A673 (cell line): ENCODE measurements around the gene S100B. TPM values are rescaled to one million over a fixed set of nuclear protein-coding genes. Genes with fewer than 3 reads are reported as not detected.
"Not testable (repeated sequence)": the region's sequence is repeated elsewhere in the genome, so short reads cannot be mapped to it uniquely, and the experiment has no call there.

ENCODE experiments used
- BruUV-seq: library from RNA; stranded (reverse); fragments of 400-500 nt; replicated peaks from 2 replicates; lab custom pipeline; 2021; lab: Mats Ljungman, UMichigan
- CTCF ChIA-PET: fragments of 300-600 bp; sonication (Branson Sonifier 250); formaldehyde crosslinking; loops from one replicate; lab custom pipeline; 2022; ENCODE audit warnings: antibody characterized with exemption; lab: Charles Lee
- POLR2A ChIA-PET: fragments of 300-600 bp; sonication (Branson Sonifier 250); formaldehyde crosslinking; loops from one replicate; lab custom pipeline; 2022; ENCODE audit warnings: antibody characterized with exemption; ENCODE audit not compliant: low non-redundant PET; lab: Charles Lee
- DNase-seq: peaks from one replicate; pipeline ENCODE4 v3.0.0-alpha.2; 2015; ENCODE audit warnings: low spot score
- H3K27ac ChIP-seq: fragments of 200-600 bp; sonication (generic); 2 replicates; pipeline ENCODE4 v1.5.1; 2016; ENCODE audit warnings: mixed run types, low read depth, mild to moderate bottlenecking, mixed read lengths, antibody characterized with exemption, low read length; ENCODE audit not compliant: poor library complexity, severe bottlenecking
- H3K27me3 ChIP-seq: fragments of 200-600 bp; sonication (generic); replicated peaks from 2 replicates; pipeline ENCODE4 v1.6.1; 2017; ENCODE audit warnings: mixed run types, low read depth, mild to moderate bottlenecking, mixed read lengths, antibody characterized with exemption, low read length; ENCODE audit not compliant: insufficient read depth, poor library complexity
- H3K36me3 ChIP-seq: fragments of 200-600 bp; sonication (generic); 2 replicates; pipeline ENCODE4 v1.6.1; 2016; ENCODE audit warnings: mixed run types, mild to moderate bottlenecking, mixed read lengths, antibody characterized with exemption, low read length; ENCODE audit not compliant: insufficient read depth, poor library complexity, severe bottlenecking
- H3K4me1 ChIP-seq: fragments of 200-600 bp; sonication (generic); 2 replicates; pipeline ENCODE4 v1.6.1; 2017; ENCODE audit warnings: mixed run types, mild to moderate bottlenecking, mixed read lengths, antibody characterized with exemption, low read length; ENCODE audit not compliant: insufficient read depth, poor library complexity, severe bottlenecking
- H3K4me3 ChIP-seq: fragments of 200-600 bp; sonication (generic); 2 replicates; pipeline ENCODE4 v1.5.1; 2016; ENCODE audit warnings: low read depth, mixed run types, mild to moderate bottlenecking, mixed read lengths, low read length; ENCODE audit not compliant: poor library complexity, severe bottlenecking
- H3K9me3 ChIP-seq: fragments of 200-600 bp; sonication (generic); 2 replicates; pipeline ENCODE4 v1.6.1; 2016; ENCODE audit warnings: mixed run types, low read depth, mild to moderate bottlenecking, mixed read lengths, antibody characterized with exemption, low read length; ENCODE audit not compliant: poor library complexity, severe bottlenecking
- EZH2 ChIP-seq: fragments of 200-600 bp; sonication (generic); IDR thresholded peaks from 2 replicates; pipeline ENCODE4 v1.6.1; 2017; ENCODE audit warnings: borderline replicate concordance, low read depth, mild to moderate bottlenecking, mixed read lengths, antibody characterized with exemption, low read length; ENCODE audit not compliant: poor library complexity, severe bottlenecking
- intact Hi-C: fragments of 100-400 bp; cut with micrococcal nuclease; formaldehyde crosslinking; loops from one replicate; pipeline ENCODE4 v1.10.0; 2022; ENCODE audit not compliant: unreplicated experiment
- total RNA-seq: library from RNA; stranded (reverse); gene quantifications from 2 replicates; pipeline ENCODE4 v1.2.3, GENCODE V29; 2021
- TF ChIP-seq, protein P1 (sequence below): fragments of 300-800, 200-600 bp; sonication (generic); conservative IDR thresholded peaks from 2 replicates; pipeline ENCODE4 v1.5.1; 2017; ENCODE audit warnings: low read depth, mild to moderate bottlenecking, antibody characterized with exemption, low read length, moderate library complexity, mixed read lengths

S100B gene
- total RNA-seq, 1 experiment from 2014 or later = not detected

DNA sequence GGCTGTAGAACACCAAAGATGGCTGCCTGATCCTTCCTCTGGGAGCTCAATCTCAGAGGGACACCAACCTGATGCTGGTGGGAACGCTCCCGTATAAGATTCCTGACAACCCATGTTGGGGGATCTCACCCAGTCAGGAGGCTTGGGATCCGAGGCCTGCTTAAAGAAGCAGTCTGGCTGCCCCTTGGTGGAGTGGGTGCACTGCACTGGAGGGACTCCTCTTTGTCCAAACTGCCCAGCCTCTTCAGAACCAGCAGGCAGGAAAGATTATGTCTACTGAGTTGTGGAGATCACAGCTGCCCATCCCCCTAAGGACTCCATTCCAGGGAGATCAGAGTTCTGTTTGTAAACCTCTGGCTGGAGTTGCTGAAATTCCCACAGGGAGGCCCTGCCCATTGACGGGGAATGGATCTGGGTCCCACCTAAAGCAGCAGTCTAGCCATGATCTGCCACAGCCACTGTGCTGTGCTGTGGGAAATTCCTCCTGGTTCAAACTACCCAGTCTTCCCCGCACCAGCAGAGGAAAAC, 23.0 kb downstream of the S100B start:
- BruUV-seq = no TSS peak
- intact Hi-C loops = no loop called here
- peaks cover 38% of the 10 kb centered on the region for H3K9me3 ChIP-seq
- H3K4me3 ChIP-seq = no peak overlapping the region
- ChIA-PET POLR2A (no interaction called here), CTCF (no interaction called here)
- H3K27me3 ChIP-seq = no peaks in the 10 kb centered on the region
- H3K36me3 ChIP-seq = no peaks in the 10 kb centered on the region
- no peak for DNase-seq
- no peak for TF ChIP-seq EZH2
- TF ChIP-seq, protein P1, sequence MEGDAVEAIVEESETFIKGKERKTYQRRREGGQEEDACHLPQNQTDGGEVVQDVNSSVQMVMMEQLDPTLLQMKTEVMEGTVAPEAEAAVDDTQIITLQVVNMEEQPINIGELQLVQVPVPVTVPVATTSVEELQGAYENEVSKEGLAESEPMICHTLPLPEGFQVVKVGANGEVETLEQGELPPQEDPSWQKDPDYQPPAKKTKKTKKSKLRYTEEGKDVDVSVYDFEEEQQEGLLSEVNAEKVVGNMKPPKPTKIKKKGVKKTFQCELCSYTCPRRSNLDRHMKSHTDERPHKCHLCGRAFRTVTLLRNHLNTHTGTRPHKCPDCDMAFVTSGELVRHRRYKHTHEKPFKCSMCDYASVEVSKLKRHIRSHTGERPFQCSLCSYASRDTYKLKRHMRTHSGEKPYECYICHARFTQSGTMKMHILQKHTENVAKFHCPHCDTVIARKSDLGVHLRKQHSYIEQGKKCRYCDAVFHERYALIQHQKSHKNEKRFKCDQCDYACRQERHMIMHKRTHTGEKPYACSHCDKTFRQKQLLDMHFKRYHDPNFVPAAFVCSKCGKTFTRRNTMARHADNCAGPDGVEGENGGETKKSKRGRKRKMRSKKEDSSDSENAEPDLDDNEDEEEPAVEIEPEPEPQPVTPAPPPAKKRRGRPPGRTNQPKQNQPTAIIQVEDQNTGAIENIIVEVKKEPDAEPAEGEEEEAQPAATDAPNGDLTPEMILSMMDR = no peak
- H3K4me1 ChIP-seq = no peaks in the 10 kb centered on the region
- no peak overlapping the region for H3K27ac ChIP-seq

DNA sequence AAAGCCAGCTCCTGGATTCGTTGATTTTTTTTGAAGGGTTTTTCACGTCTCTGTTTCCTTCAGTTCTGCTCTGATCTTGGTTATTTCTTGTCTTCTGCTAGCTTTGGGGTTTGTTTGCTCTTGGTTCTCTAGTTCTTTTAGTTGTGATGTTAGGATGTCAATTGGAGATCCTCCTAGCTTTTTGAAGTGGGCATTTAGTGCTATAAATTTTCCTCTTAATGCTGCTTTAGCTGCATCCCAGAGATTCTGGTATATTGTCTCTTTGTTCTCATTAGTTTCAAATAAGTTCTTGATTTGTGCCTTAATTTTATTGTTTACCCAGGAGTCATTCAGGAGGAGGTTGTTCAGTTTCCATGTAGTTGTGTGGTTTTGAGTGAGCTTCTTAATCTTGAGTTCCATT, 25.5 kb downstream of the S100B start:
- H3K36me3 ChIP-seq, H3K4me3 ChIP-seq, DNase-seq, CTCF ChIA-PET, intact Hi-C loops, POLR2A ChIA-PET, H3K27ac ChIP-seq, BruUV-seq, H3K4me1 ChIP-seq, H3K27me3 ChIP-seq: not testable (repeated sequence)
- H3K9me3 ChIP-seq = peaks cover 28% of the 10 kb centered on the region

DNA sequence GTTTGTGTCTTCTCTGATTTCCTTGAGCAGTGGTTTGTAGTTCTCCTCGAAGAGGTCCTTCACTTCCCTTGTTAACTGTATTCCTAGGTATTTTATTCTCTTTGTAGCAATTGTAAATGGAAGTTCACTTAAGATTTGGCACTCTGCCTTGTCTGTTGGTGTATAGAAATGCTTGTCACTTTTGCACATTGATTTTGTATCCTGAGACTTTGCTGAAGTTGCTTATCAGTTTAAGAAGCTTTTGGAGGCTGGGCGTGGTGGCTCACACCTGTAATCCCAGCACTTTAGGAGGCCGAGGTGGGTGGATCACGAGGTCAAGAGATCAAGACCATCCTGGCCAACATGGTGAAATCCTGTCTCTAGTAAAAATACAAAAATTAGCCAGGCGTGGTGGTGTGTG, 27.1 kb downstream of the S100B start:
- CTCF ChIA-PET, H3K36me3 ChIP-seq, BruUV-seq, intact Hi-C loops, POLR2A ChIA-PET, H3K4me3 ChIP-seq, H3K27ac ChIP-seq, H3K4me1 ChIP-seq, DNase-seq, H3K27me3 ChIP-seq: not testable (repeated sequence)
- peaks cover 19% of the 10 kb centered on the region for H3K9me3 ChIP-seq

DNA sequence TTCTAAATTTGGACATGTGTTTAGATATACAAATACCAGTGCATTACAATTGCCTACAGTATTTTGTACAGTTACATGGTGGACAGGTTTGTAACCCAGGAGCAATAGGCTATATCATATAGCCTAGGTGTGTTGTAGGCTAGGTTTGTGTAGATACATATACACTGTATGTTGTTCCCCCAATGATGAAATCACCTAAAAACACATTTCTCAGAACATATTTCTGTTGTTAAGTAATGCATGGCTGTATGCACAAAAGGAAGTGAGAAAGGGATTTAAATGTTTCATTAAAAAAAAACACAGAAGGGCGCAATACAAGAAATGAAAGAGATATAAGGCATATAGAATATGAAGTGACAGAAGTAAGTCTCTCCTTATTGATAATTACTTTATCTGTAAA, 32.0 kb downstream of the S100B start:
- Histone ChIP-seq H3K27ac (no peak overlapping the region), H3K9me3 (no peaks in the 10 kb centered on the region), H3K36me3 (peaks cover 18% of the 10 kb centered on the region), H3K4me1 (no peaks in the 10 kb centered on the region), H3K4me3 (no peak overlapping the region), H3K27me3 (no peaks in the 10 kb centered on the region)
- DNase-seq = no peak
- intact Hi-C loops = no loop called here
- ChIA-PET CTCF (no interaction called here), POLR2A (no interaction called here)
- TF ChIP-seq, protein P1 = no peak
- TF ChIP-seq EZH2 = no peak
- no TSS peak for BruUV-seq
